Neural progenitor cell (in vitro differentiated cells): ENCODE data around the gene SAP30.

Experiments used
- CTCF ChIP-seq: fragments of 200-600 bp; sonication (generic); IDR thresholded peaks from 2 replicates; pipeline ENCODE4 v1.5.1; 2017; ENCODE audit warnings: antibody characterized with exemption, mild to moderate bottlenecking
- EZH2 ChIP-seq: fragments of 200-600 bp; sonication (generic); IDR thresholded peaks from 2 replicates; pipeline ENCODE4 v1.6.1; 2017; ENCODE audit warnings: antibody characterized with exemption, mild to moderate bottlenecking, moderate library complexity

GRCh38 chr4:173332963-173333657 lies 37.6 kb upstream of the SAP30 start:
- TF ChIP-seq CTCF (no peak), EZH2 (no peak)
